AG04450 (cell line): ENCODE data around the gene MRGPRG. TPM values are rescaled to one million over a fixed set of nuclear protein-coding genes. Genes with fewer than 3 reads are reported as not detected.

ENCODE experiments used
- CTCF ChIA-PET: fragments of 300-600, 350-600 bp; formaldehyde crosslinking; extraction: SDS; loops from one replicate; lab custom pipeline; 2022; ENCODE audit warnings: antibody characterized with exemption, inconsistent platforms; lab: Charles Lee
- POLR2A ChIA-PET: fragments of 350-600 bp; formaldehyde crosslinking; extraction: SDS; loops from one replicate; lab custom pipeline; 2021; ENCODE audit warnings: antibody characterized with exemption, inconsistent platforms; lab: Yijun Ruan, JAX
- DNase-seq: peaks from one replicate; pipeline ENCODE4 v3.0.0-alpha.2; 2011; ENCODE audit warnings: low read depth, low spot score
- H3K27ac ChIP-seq: one replicate; pipeline ENCODE4 v1.5.1; 2012; ENCODE audit warnings: low read depth, low read length, control low read depth
- H3K27me3 ChIP-seq: one replicate; pipeline ENCODE4 v1.6.0; 2012; ENCODE audit warnings: low read length; ENCODE audit not compliant: control insufficient read depth, insufficient read depth
- H3K4me3 ChIP-seq: 2 replicates; pipeline ENCODE4 v1.5.1; 2011; ENCODE audit warnings: mild to moderate bottlenecking, low read depth, low read length, control low read depth
- H3K9me3 ChIP-seq: 2 replicates; pipeline ENCODE4 v1.5.1; 2012; ENCODE audit warnings: low read length; ENCODE audit not compliant: control insufficient read depth, insufficient read depth
- polyA plus RNA-seq: library from polyadenylated mRNA; depleted of rRNA; stranded (reverse); fragments of >200 nt; gene quantifications from 2 replicates; pipeline ENCODE4 v1.2.3, GENCODE V29; 2011
- TF ChIP-seq, protein P1 (sequence below): IDR thresholded peaks from 2 replicates; pipeline ENCODE4 v1.5.1; 2011; ENCODE audit warnings: low read depth, low read length, control low read depth, inconsistent platforms

MRGPRG gene
- polyA plus RNA-seq, 1 experiment: not detected

DNA sequence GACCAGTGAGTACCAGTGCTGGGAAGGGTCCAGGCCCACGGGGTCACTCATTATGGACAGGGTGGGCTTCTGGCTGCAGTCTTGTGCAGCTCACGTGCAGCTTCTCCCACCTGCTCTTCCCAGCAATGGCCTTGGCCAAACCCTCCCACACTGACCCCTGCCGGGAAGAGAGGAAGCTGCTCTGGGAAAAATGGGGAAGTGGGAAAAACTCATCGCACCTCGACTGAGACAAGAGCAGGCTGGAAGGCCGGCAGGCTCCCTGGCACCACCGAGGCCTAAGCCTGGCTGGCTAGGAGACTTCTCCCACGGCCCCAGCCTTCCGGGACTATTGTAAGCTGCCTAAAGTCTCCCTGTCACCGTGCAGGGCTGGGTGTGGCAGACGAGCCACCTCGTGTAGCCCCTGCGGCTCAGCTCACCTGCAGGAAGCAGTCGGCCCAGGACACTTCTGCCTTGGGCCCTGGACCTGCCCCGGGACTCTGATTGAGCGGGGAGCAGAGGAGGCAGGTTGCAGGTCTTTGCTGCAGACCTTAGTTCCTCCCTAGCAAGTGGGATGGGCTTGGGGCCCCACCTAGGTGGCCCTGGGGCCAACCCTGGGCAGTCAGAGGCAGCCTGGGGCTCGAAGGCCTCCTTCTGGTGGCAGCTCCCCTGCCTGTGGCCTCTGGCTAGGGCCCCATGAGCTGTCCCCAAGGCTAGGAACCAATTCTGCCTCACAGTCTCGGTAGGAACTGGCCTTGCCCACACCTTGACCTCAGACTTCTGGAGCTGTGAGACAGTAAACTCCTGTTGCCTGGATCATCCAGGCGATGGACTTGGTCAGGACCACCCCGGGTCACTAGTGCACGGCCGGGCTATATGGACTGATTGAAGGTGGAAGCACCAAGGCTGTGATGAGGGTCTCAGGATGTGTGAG is 23.1 kb downstream of the MRGPRG start:
- H3K27me3 ChIP-seq: peaks cover 29% of the 10 kb centered on the region
- TF ChIP-seq, protein P1, sequence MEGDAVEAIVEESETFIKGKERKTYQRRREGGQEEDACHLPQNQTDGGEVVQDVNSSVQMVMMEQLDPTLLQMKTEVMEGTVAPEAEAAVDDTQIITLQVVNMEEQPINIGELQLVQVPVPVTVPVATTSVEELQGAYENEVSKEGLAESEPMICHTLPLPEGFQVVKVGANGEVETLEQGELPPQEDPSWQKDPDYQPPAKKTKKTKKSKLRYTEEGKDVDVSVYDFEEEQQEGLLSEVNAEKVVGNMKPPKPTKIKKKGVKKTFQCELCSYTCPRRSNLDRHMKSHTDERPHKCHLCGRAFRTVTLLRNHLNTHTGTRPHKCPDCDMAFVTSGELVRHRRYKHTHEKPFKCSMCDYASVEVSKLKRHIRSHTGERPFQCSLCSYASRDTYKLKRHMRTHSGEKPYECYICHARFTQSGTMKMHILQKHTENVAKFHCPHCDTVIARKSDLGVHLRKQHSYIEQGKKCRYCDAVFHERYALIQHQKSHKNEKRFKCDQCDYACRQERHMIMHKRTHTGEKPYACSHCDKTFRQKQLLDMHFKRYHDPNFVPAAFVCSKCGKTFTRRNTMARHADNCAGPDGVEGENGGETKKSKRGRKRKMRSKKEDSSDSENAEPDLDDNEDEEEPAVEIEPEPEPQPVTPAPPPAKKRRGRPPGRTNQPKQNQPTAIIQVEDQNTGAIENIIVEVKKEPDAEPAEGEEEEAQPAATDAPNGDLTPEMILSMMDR: peak; percentile 62
- no peaks in the 10 kb centered on the region; the same call in 1 of the 2 replicates for H3K9me3 ChIP-seq
- DNase-seq: no peak
- POLR2A ChIA-PET: no interaction called here
- CTCF ChIA-PET: interaction anchor here (0.5 to 1.2 kb wide), 9 partner anchors 9 to 219 kb away, joined by 3 to 5 read pairs (median 3); no protein-coding TSS in a partner anchor
- H3K27ac ChIP-seq: no peak overlapping the region
- no peak overlapping the region for H3K4me3 ChIP-seq

- TF ChIP-seq, protein P1: no peak
- ChIA-PET POLR2A (no interaction called here), CTCF (interaction anchor here (1.1 kb wide), 1 partner anchor 218 kb away, joined by 3 read pairs; no protein-coding TSS in a partner anchor)
- no peak overlapping the region for H3K27ac ChIP-seq
- no peak for DNase-seq
- no peak overlapping the region for H3K4me3 ChIP-seq
- H3K27me3 ChIP-seq: peaks cover 24% of the 10 kb centered on the region
- H3K9me3 ChIP-seq: peaks cover 4% of the 10 kb centered on the region
Measured at GRCh38 chr11:3194016-3194816, 24.4 kb downstream of the MRGPRG start.

- CTCF ChIA-PET: no interaction called here
- TF ChIP-seq, protein P1: no peak
- Histone ChIP-seq H3K27ac (no peak overlapping the region), H3K27me3 (peaks cover 26% of the 10 kb centered on the region), H3K4me3 (no peak overlapping the region), H3K9me3 (peaks cover 4% of the 10 kb centered on the region)
- DNase-seq: no peak
- POLR2A ChIA-PET: no interaction called here
Measured at GRCh38 chr11:3193373-3194015, 25.1 kb downstream of the MRGPRG start.

DNA sequence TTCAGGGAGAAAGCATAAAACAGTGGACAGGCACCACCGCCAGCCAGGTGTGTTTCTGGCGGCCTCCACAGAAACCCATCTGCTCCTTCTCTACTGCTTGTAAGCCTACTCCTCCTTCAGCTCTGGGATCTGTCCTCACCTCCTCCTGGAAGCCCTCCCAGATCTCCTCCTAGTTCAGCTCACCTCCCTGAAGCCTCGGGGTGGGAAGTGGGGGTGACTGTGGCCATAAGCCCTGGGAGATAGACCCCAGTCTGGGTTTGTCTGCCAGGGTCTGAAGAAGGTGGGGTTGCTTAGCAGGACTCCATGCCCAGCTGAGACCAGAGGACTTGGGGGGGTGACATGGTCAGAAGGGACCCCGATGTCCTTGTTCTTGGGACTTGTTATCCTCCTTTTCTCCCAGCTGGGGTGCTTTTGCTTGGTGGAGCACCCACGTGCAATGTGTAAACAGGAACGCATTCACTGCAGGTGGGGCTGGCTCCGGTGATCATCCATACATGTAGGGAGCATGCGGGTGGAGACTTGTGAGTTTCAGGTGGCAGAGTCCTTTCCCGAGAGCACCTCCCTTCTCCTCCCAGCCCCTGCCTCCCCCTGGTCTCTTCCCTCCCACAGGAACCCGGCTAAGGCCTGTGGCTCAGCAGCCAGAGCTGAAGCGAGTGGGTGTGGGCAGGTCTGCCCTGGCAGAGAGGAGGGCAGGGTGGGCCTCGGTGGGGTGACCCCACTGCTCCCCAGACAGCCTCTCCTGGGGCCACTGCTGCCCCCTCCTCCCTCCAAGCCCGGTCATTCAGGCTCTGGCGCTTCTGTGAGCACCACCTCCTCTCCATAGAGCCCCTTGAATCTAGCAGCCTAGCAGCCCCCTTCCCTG is 25.9 kb downstream of the MRGPRG start:
- ChIA-PET CTCF (no interaction called here), POLR2A (no interaction called here)
- peaks cover 21% of the 10 kb centered on the region for H3K27me3 ChIP-seq
- no peak overlapping the region for H3K4me3 ChIP-seq
- H3K27ac ChIP-seq: no peak overlapping the region
- peaks cover 4% of the 10 kb centered on the region for H3K9me3 ChIP-seq
- no peak for DNase-seq
- TF ChIP-seq, protein P1: no peak
